ENCODE results near the gene STXBP5. TPM values are rescaled to one million over a fixed set of nuclear protein-coding genes. Genes with fewer than 3 reads are reported as not detected.

Gene STXBP5
- total and polyA plus RNA-seq, 2 of the 13 experiments (the other 11 are each of a cell fraction or from before 2014, with no cell fraction given), result 8.8 to 19.4 TPM

DNA sequence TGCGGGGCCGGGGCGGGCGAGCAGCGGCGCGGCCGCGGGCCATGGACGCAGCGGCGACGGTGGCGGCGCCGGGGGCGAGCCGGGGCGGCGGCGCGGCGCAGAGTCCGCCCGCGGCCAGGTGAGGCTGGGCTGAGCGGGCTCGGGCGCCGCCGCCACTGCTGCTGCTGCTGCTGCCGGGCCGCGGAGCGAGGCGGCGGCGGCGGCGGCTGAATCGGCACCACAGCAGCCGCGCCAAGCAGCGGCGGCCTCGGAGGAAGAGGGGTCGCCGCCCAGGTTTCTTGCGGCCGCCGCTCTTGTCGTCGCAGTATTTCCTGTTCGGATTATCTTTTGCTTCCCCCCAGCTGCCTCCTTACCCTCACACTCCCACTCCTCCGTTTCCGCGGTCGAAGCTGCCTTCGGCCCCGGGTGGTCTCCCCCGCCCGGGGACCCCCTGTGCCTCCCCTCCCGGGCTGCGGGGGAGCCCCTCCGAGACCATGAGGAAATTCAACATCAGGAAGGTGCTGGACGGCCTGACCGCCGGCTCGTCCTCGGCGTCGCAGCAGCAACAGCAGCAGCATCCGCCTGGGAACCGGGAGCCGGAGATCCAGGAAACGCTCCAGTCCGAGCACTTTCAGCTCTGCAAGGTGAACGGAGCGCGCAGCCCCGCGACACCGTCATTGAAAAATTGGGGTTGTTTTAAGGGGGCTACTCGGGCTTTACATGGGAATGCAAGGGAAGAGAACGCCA is at the start of gene STXBP5 (continued):
- TF ChIP-seq, protein P1, sequence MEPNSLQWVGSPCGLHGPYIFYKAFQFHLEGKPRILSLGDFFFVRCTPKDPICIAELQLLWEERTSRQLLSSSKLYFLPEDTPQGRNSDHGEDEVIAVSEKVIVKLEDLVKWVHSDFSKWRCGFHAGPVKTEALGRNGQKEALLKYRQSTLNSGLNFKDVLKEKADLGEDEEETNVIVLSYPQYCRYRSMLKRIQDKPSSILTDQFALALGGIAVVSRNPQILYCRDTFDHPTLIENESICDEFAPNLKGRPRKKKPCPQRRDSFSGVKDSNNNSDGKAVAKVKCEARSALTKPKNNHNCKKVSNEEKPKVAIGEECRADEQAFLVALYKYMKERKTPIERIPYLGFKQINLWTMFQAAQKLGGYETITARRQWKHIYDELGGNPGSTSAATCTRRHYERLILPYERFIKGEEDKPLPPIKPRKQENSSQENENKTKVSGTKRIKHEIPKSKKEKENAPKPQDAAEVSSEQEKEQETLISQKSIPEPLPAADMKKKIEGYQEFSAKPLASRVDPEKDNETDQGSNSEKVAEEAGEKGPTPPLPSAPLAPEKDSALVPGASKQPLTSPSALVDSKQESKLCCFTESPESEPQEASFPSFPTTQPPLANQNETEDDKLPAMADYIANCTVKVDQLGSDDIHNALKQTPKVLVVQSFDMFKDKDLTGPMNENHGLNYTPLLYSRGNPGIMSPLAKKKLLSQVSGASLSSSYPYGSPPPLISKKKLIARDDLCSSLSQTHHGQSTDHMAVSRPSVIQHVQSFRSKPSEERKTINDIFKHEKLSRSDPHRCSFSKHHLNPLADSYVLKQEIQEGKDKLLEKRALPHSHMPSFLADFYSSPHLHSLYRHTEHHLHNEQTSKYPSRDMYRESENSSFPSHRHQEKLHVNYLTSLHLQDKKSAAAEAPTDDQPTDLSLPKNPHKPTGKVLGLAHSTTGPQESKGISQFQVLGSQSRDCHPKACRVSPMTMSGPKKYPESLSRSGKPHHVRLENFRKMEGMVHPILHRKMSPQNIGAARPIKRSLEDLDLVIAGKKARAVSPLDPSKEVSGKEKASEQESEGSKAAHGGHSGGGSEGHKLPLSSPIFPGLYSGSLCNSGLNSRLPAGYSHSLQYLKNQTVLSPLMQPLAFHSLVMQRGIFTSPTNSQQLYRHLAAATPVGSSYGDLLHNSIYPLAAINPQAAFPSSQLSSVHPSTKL (CRISPR knock-in tag; IDR thresholded peaks at IDR 0.05), result peak; percentile 45; the same call in 1 of the 2 replicates
- TF ChIP-seq ZFP36 (IDR thresholded peaks at IDR 0.05; ENCODE audit: borderline replicate concordance, low read depth, low read length, partially characterized antibody) (no peak), ZNF292 (CRISPR knock-in tag; IDR thresholded peaks at IDR 0.05; ENCODE audit: borderline replicate concordance, low read depth) (peak; percentile 98), ZBTB38 (CRISPR knock-in tag; IDR thresholded peaks at IDR 0.05) (peak; percentile 5; the same call in 1 of the 2 replicates), ZNF430 (CRISPR knock-in tag; IDR thresholded peaks at IDR 0.05) (no peak), ZNF460 (CRISPR knock-in tag; IDR thresholded peaks at IDR 0.05; ENCODE audit: borderline replicate concordance) (no peak), TAF1 (CRISPR knock-in tag; IDR thresholded peaks at IDR 0.05) (peak; percentile 48; the same call in 1 of the 2 replicates), ZNF350 (CRISPR knock-in tag; IDR thresholded peaks at IDR 0.05; ENCODE audit: borderline replicate concordance, low read depth) (no peak; the same call in 1 of the 2 replicates), IRX3 (CRISPR knock-in tag; IDR thresholded peaks at IDR 0.05; ENCODE audit: borderline replicate concordance, low read depth) (peak; percentile 2; the same call in 1 of the 2 replicates), ZNF160 (CRISPR knock-in tag; IDR thresholded peaks at IDR 0.05) (0 out of 2 replicates have a peak, but pooled peaks have one; percentile 37), ZNF343 (CRISPR knock-in tag; IDR thresholded peaks at IDR 0.05) (0 out of 2 replicates have a peak, but pooled peaks have one; percentile 31), KLF6 (CRISPR knock-in tag; IDR thresholded peaks at IDR 0.05) (peak; percentile 39; the same call in 1 of the 2 replicates), TOPORS (CRISPR knock-in tag; IDR thresholded peaks at IDR 0.05) (no peak), REL (CRISPR knock-in tag; conservative IDR thresholded peaks at IDR 0.05) (no peak), ARHGAP35 (CRISPR knock-in tag; IDR thresholded peaks at IDR 0.05; ENCODE audit: borderline replicate concordance) (peak; percentile 82; the same call in 1 of the 2 replicates), ZNF260 (CRISPR knock-in tag; IDR thresholded peaks at IDR 0.05; ENCODE audit: borderline replicate concordance, low read depth) (no peak)
- TF ChIP-seq, protein P2, sequence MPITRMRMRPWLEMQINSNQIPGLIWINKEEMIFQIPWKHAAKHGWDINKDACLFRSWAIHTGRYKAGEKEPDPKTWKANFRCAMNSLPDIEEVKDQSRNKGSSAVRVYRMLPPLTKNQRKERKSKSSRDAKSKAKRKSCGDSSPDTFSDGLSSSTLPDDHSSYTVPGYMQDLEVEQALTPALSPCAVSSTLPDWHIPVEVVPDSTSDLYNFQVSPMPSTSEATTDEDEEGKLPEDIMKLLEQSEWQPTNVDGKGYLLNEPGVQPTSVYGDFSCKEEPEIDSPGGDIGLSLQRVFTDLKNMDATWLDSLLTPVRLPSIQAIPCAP (CRISPR knock-in tag; IDR thresholded peaks at IDR 0.05; ENCODE audit: low read depth), result no peak
- TF ChIP-seq, protein P3, sequence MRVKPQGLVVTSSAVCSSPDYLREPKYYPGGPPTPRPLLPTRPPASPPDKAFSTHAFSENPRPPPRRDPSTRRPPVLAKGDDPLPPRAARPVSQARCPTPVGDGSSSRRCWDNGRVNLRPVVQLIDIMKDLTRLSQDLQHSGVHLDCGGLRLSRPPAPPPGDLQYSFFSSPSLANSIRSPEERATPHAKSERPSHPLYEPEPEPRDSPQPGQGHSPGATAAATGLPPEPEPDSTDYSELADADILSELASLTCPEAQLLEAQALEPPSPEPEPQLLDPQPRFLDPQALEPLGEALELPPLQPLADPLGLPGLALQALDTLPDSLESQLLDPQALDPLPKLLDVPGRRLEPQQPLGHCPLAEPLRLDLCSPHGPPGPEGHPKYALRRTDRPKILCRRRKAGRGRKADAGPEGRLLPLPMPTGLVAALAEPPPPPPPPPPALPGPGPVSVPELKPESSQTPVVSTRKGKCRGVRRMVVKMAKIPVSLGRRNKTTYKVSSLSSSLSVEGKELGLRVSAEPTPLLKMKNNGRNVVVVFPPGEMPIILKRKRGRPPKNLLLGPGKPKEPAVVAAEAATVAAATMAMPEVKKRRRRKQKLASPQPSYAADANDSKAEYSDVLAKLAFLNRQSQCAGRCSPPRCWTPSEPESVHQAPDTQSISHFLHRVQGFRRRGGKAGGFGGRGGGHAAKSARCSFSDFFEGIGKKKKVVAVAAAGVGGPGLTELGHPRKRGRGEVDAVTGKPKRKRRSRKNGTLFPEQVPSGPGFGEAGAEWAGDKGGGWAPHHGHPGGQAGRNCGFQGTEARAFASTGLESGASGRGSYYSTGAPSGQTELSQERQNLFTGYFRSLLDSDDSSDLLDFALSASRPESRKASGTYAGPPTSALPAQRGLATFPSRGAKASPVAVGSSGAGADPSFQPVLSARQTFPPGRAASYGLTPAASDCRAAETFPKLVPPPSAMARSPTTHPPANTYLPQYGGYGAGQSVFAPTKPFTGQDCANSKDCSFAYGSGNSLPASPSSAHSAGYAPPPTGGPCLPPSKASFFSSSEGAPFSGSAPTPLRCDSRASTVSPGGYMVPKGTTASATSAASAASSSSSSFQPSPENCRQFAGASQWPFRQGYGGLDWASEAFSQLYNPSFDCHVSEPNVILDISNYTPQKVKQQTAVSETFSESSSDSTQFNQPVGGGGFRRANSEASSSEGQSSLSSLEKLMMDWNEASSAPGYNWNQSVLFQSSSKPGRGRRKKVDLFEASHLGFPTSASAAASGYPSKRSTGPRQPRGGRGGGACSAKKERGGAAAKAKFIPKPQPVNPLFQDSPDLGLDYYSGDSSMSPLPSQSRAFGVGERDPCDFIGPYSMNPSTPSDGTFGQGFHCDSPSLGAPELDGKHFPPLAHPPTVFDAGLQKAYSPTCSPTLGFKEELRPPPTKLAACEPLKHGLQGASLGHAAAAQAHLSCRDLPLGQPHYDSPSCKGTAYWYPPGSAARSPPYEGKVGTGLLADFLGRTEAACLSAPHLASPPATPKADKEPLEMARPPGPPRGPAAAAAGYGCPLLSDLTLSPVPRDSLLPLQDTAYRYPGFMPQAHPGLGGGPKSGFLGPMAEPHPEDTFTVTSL (CRISPR knock-in tag; IDR thresholded peaks at IDR 0.05; ENCODE audit: borderline replicate concordance), result peak; percentile 49; the same call in 1 of the 2 replicates
